Upper lobe of right lung (tissue), 1 donor: ENCODE data around the gene RHBDF2. TPM values are rescaled to one million over a fixed set of nuclear protein-coding genes. Genes with fewer than 3 reads are reported as not detected.

Experiments
- ATAC-seq: fragments of 200-7000 bp; cut with Tn5 transposase; one replicate; pipeline ENCODE4 v1.9.1; 2020; ENCODE audit warnings: mild to moderate bottlenecking, moderate library complexity
- DNase-seq: peaks from one replicate; pipeline ENCODE4 v3.0.0-alpha.2; 2020
- H3K27ac ChIP-seq: fragments of 200-600 bp; one replicate; pipeline ENCODE4 v1.8.0; 2022
- H3K27me3 ChIP-seq: fragments of 200-600 bp; one replicate; pipeline ENCODE4 v1.8.0; 2022; ENCODE audit warnings: mild to moderate bottlenecking
- H3K36me3 ChIP-seq: fragments of 200-600 bp; one replicate; pipeline ENCODE4 v1.8.0; 2022
- H3K4me1 ChIP-seq: fragments of 200-600 bp; one replicate; pipeline ENCODE4 v1.8.0; 2022
- H3K4me3 ChIP-seq: fragments of 200-600 bp; one replicate; pipeline ENCODE4 v1.8.0; 2022; ENCODE audit warnings: mild to moderate bottlenecking
- H3K9me3 ChIP-seq: fragments of 200-600 bp; one replicate; pipeline ENCODE4 v1.8.0; 2022
- intact Hi-C: fragments of 100-400 bp; cut with DNase I; formaldehyde crosslinking; loops from one replicate; pipeline ENCODE4 v1.11.0; 2022
- total RNA-seq: library from RNA; stranded (reverse); fragmentation: NEBNext Ultra II Directional; extraction: Animal tissue kit (Norgen Biotek cat#: 25700); gene quantifications from one replicate; pipeline ENCODE4 v1.2.1, GENCODE V29; 2021
- TF ChIP-seq, protein P1 (sequence below): fragments of 200-600 bp; IDR thresholded peaks from one replicate; pipeline ENCODE4 v1.8.0; 2022; ENCODE audit warnings: antibody characterized with exemption
- donor health status: DM: no; HTN: yes; CAD: no; lungs with severe emphysema.

The RHBDF2 gene
- total RNA-seq, 1 donor from 2014 or later: 46.4 TPM

DNA sequence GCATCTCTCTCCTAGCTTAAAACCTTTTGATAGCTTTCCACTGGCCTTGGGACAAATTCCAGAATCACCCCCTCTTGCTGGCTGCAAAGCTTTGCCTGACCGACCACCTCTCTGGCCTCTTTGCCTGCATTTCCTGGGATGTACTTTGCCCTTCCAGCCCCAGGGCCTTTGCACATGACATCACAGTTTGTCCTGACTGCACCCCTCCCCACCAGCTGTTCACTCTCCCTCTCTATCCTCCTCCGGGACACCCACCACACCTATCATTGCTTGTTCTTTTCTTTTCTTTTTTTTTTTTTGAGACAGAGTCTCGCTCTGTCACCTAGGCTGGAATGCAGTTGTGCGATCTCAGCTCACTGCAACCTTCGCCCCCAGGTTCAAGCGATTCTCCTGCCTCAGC, 25.9 kb downstream of the RHBDF2 start:
- no peak overlapping the region for H3K4me3 ChIP-seq
- no peaks in the 10 kb centered on the region for H3K27me3 ChIP-seq
- H3K4me1 ChIP-seq: no peaks in the 10 kb centered on the region
- peaks cover 50% of the 10 kb centered on the region for H3K36me3 ChIP-seq
- DNase-seq: no peak
- ATAC-seq: no peak
- no peaks in the 10 kb centered on the region for H3K9me3 ChIP-seq
- no peak overlapping the region for H3K27ac ChIP-seq
- intact Hi-C loops: no loop called here
- TF ChIP-seq, protein P1, sequence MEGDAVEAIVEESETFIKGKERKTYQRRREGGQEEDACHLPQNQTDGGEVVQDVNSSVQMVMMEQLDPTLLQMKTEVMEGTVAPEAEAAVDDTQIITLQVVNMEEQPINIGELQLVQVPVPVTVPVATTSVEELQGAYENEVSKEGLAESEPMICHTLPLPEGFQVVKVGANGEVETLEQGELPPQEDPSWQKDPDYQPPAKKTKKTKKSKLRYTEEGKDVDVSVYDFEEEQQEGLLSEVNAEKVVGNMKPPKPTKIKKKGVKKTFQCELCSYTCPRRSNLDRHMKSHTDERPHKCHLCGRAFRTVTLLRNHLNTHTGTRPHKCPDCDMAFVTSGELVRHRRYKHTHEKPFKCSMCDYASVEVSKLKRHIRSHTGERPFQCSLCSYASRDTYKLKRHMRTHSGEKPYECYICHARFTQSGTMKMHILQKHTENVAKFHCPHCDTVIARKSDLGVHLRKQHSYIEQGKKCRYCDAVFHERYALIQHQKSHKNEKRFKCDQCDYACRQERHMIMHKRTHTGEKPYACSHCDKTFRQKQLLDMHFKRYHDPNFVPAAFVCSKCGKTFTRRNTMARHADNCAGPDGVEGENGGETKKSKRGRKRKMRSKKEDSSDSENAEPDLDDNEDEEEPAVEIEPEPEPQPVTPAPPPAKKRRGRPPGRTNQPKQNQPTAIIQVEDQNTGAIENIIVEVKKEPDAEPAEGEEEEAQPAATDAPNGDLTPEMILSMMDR: no peak

- Histone ChIP-seq H3K4me1 (no peaks in the 10 kb centered on the region), H3K9me3 (no peaks in the 10 kb centered on the region), H3K4me3 (no peak overlapping the region), H3K27me3 (no peaks in the 10 kb centered on the region), H3K36me3 (peaks cover 50% of the 10 kb centered on the region), H3K27ac (no peak overlapping the region)
- TF ChIP-seq, protein P1: no peak
- no peak for ATAC-seq
- DNase-seq: no peak
- intact Hi-C loops: no loop called here
Observed at GRCh38 chr17:76474894-76475293, 26.3 kb downstream of the RHBDF2 start.

DNA sequence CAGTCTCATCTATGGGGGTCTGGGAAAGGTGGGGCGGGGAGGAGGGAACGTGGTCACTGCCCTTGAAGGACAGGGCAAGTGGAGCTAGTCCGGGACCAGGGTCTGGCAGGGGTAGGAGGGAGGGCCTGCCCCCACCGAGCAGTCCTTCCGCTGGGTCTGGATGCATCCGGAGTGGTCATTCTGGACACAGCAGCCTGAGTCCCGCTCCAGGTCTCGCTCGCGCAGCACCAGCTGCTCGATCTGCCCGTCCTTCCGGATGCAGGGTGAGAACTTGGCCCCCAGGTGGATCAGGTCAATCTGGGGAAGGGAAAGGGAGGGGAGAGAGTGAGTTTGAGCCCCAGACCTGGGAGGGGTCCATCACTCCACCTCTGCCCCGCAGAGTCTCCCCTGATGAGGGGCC, 27.0 kb downstream of the RHBDF2 start:
- intact Hi-C loops: no loop called here
- ATAC-seq (no peak), DNase-seq (no peak)
- H3K27me3 ChIP-seq: no peaks in the 10 kb centered on the region
- no peak overlapping the region for H3K4me3 ChIP-seq
- TF ChIP-seq, protein P1: no peak
- H3K9me3 ChIP-seq: no peaks in the 10 kb centered on the region
- H3K27ac ChIP-seq: no peak overlapping the region
- peaks cover 50% of the 10 kb centered on the region for H3K36me3 ChIP-seq
- no peaks in the 10 kb centered on the region for H3K4me1 ChIP-seq

DNA sequence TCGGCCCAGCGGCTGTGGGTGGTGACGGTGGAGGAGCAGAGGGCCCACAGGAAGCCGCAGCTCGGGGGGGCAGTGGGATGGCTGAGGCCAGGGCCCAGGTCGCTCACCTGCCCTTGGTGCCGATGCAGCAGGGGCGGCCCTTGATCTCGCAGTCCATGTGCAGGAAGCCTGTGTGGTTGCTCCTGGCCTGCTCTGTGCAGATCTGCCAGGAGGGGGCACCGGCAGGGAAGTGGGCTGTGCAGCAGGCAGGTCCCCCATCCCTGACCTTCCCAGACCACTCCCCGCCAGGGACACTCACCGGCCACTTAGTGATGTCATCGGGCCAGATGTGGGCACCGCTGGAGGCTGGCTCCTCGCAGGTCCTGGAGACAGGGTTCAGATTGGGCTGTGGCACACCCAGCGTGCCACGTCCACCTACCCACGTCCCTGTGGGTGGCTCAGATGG, 27.7 kb downstream of the RHBDF2 start:
- Histone ChIP-seq H3K27me3 (no peaks in the 10 kb centered on the region), H3K4me3 (no peak overlapping the region), H3K36me3 (peaks cover 45% of the 10 kb centered on the region), H3K9me3 (no peaks in the 10 kb centered on the region), H3K27ac (no peak overlapping the region), H3K4me1 (no peaks in the 10 kb centered on the region)
- no peak for ATAC-seq
- intact Hi-C loops: no loop called here
- peak; percentile 67 for DNase-seq
- TF ChIP-seq, protein P1: peak; percentile 12

DNA sequence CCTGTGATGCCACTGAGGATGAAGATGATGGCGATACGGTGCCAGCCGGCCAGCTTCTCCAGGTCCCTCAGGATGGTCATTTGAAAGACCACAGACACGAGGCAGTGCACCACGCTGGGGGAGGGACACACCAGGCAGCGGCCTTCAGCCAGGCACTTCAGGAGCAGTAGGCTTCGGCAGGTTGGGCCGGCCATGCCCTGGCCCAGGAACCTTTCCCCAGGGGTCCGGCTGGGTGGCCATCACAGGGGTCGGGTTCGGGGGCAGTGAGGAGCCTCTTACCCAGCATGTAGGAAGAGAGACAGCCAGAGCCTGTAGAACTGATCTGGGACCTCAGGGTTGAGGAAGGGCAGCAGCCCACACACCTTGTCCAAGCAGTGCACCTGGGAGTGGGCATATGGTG, 28.5 kb downstream of the RHBDF2 start:
- Histone ChIP-seq H3K27ac (no peak overlapping the region), H3K36me3 (peaks cover 41% of the 10 kb centered on the region), H3K9me3 (no peaks in the 10 kb centered on the region), H3K27me3 (no peaks in the 10 kb centered on the region), H3K4me1 (no peaks in the 10 kb centered on the region), H3K4me3 (no peak overlapping the region)
- intact Hi-C loops: no loop called here
- ATAC-seq (no peak), DNase-seq (no peak)
- TF ChIP-seq, protein P1: no peak

GRCh38 chr17:76472258-76472645, 29.0 kb downstream of the RHBDF2 start:
- H3K4me3 ChIP-seq: no peak overlapping the region
- DNase-seq (no peak), ATAC-seq (no peak)
- no peak overlapping the region for H3K27ac ChIP-seq
- no peaks in the 10 kb centered on the region for H3K27me3 ChIP-seq
- peaks cover 41% of the 10 kb centered on the region for H3K36me3 ChIP-seq
- H3K4me1 ChIP-seq: no peaks in the 10 kb centered on the region
- intact Hi-C loops: no loop called here
- TF ChIP-seq, protein P1: no peak
- no peaks in the 10 kb centered on the region for H3K9me3 ChIP-seq
